ENCODE results near the gene RAD18. TPM values are rescaled to one million over a fixed set of nuclear protein-coding genes. Genes with fewer than 3 reads are reported as not detected.

RAD18 gene
- total and polyA plus RNA-seq, 9 of the 15 experiments (the other 6 are each of a cell fraction or from before 2014, with no cell fraction given), result 19.2 to 49.4 (median 34.4) TPM

DNA sequence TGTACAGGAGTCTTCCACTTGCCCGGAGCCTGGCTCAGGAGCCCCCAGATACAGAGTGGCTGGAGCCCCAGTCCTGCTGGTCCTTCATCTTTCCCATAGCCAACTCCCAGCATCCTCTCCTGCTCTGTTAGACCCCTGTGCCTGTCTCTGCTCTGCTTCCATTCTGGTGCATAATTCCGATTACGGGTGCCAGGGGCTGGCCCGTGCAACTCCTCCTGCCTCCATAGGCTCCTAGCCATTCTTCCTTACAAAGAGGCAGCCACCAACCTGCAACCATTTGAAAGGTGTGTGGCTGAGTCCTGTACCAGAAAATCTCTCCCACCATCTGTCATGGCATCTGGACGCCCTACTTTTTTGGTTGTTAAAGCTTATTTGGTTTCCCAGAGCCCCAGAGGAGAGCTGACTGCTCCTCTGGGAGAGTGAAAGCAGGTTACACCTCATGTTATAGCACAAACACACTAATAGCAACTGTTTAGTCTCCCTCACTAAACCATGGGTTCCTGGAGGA lies 5.2 kb upstream of the RAD18 start (continued):
- TF ChIP-seq ELK3 (CRISPR knock-in tag; IDR thresholded peaks at IDR 0.05) (no peak), ZC3H4 (CRISPR knock-in tag; IDR thresholded peaks at IDR 0.05; ENCODE audit: borderline replicate concordance) (no peak), SREBF2 (CRISPR knock-in tag; IDR thresholded peaks at IDR 0.05) (no peak), HIVEP1 (CRISPR knock-in tag; IDR thresholded peaks at IDR 0.05) (no peak), ZBED1 (IDR thresholded peaks at IDR 0.05) (no peak), ZNF347 (CRISPR knock-in tag; IDR thresholded peaks at IDR 0.05; ENCODE audit: low read depth) (no peak)
- TF ChIP-seq, protein P1, sequence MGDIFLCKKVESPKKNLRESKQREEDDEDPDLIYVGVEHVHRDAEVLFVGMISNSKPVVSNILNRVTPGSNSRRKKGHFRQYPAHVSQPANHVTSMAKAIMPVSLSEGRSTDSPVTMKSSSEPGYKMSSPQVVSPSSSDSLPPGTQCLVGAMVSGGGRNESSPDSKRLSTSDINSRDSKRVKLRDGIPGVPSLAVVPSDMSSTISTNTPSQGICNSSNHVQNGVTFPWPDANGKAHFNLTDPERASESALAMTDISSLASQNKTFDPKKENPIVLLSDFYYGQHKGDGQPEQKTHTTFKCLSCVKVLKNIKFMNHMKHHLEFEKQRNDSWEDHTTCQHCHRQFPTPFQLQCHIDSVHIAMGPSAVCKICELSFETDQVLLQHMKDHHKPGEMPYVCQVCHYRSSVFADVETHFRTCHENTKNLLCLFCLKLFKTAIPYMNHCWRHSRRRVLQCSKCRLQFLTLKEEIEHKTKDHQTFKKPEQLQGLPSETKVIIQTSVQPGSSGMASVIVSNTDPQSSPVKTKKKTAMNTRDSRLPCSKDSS (IDR thresholded peaks at IDR 0.05; ENCODE audit: low read depth, partially characterized antibody), result no peak
- TF ChIP-seq, protein P2, sequence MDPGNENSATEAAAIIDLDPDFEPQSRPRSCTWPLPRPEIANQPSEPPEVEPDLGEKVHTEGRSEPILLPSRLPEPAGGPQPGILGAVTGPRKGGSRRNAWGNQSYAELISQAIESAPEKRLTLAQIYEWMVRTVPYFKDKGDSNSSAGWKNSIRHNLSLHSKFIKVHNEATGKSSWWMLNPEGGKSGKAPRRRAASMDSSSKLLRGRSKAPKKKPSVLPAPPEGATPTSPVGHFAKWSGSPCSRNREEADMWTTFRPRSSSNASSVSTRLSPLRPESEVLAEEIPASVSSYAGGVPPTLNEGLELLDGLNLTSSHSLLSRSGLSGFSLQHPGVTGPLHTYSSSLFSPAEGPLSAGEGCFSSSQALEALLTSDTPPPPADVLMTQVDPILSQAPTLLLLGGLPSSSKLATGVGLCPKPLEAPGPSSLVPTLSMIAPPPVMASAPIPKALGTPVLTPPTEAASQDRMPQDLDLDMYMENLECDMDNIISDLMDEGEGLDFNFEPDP (CRISPR knock-in tag; IDR thresholded peaks at IDR 0.05), result no peak
- TF ChIP-seq, protein P3, sequence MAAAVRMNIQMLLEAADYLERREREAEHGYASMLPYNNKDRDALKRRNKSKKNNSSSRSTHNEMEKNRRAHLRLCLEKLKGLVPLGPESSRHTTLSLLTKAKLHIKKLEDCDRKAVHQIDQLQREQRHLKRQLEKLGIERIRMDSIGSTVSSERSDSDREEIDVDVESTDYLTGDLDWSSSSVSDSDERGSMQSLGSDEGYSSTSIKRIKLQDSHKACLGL (CRISPR knock-in tag; IDR thresholded peaks at IDR 0.05; ENCODE audit: borderline replicate concordance, poor library complexity, severe bottlenecking), result no peak
